ENCODE measurements around the gene CDON. TPM values are rescaled to one million over a fixed set of nuclear protein-coding genes. Genes with fewer than 3 reads are reported as not detected.

CDON gene
- total and polyA plus RNA-seq, 2 donors (not counting 1 experiment from before 2014, with no cell fraction given), result 0.01 TPM; not detected in 1

DNA sequence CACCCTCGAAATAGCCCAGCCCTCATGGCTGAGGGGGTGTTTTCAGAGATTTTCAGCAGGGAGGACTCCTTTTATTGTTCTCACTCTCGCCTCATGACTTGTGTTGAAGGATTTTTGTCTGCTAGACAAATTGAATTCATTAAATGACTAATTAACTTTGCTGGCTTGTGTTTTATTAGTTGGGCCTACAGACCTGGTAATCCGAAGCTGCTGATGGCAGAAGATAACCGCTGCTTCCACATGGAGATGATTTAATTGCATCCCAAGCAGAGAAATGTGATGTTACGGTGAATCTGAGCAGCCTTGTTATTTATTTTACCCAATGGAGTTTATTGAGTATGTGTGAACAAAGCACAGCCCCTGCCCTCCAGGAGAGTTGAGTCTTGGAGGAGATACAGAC, 40.5 kb upstream of the CDON start:
- no peaks in the 10 kb centered on the region for H3K36me3 ChIP-seq (replicated peaks in 1 of 2; ENCODE audit: control extremely low read depth in 1 of 2, control insufficient read depth in 1 of 2, extremely low read depth in 1 of 2, insufficient read depth in 2 of 2, low read length in 1 of 2)
- ChIA-PET CTCF (no interaction called here), POLR2A (no interaction called here)
- H3K9me3 Mint-ChIP-seq (ENCODE audit: insufficient read depth), result no peaks in the 10 kb centered on the region
- no peaks in the 10 kb centered on the region for H3K4me1 ChIP-seq (ENCODE audit: control insufficient read depth in 2 of 2, insufficient read depth in 2 of 2, low read length in 2 of 2)
- H3K4me3 ChIP-seq (ENCODE audit: control extremely low read depth in 1 of 5, extremely low read depth in 1 of 5, insufficient read depth in 1 of 5, low read depth in 2 of 5, low read length in 4 of 5), result no peak overlapping the region
- TF ChIP-seq, protein P1, sequence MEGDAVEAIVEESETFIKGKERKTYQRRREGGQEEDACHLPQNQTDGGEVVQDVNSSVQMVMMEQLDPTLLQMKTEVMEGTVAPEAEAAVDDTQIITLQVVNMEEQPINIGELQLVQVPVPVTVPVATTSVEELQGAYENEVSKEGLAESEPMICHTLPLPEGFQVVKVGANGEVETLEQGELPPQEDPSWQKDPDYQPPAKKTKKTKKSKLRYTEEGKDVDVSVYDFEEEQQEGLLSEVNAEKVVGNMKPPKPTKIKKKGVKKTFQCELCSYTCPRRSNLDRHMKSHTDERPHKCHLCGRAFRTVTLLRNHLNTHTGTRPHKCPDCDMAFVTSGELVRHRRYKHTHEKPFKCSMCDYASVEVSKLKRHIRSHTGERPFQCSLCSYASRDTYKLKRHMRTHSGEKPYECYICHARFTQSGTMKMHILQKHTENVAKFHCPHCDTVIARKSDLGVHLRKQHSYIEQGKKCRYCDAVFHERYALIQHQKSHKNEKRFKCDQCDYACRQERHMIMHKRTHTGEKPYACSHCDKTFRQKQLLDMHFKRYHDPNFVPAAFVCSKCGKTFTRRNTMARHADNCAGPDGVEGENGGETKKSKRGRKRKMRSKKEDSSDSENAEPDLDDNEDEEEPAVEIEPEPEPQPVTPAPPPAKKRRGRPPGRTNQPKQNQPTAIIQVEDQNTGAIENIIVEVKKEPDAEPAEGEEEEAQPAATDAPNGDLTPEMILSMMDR (IDR thresholded peaks at IDR 0.05), result no peak
- TF ChIP-seq EZH2 (IDR thresholded peaks at IDR 0.05; ENCODE audit: borderline replicate concordance, insufficient read depth, low read depth, low read length, poor library complexity, severe bottlenecking), result no peak
- 87% methylated on average over 3 of the region's 5 CpGs for WGBS (ENCODE audit: insufficient coverage)
- peaks cover 0 to 6% (median 0%) of the 10 kb centered on the region in 3 donors for H3K9me3 ChIP-seq (ENCODE audit: control extremely low read depth in 1 of 3, control insufficient read depth in 2 of 3, insufficient read depth in 1 of 3, low read length in 2 of 3)
- no peak overlapping the region for H3K4me2 ChIP-seq (replicated peaks; ENCODE audit: low read depth, low read length, poor library complexity, severe bottlenecking)
- ATAC-seq (ENCODE audit: low read depth), result no peak
- H3K4me1 Mint-ChIP-seq, result no peaks in the 10 kb centered on the region
- H3K27me3 Mint-ChIP-seq, result peaks cover 6% of the 10 kb centered on the region
- intact Hi-C loops (cut with micrococcal nuclease), result no loop called here
- H4K20me1 ChIP-seq (ENCODE audit: control insufficient read depth, insufficient read depth, low read length, poor library complexity, severe bottlenecking), result no peaks in the 10 kb centered on the region
- H3K27ac Mint-ChIP-seq, result no peak overlapping the region
- H3K27ac ChIP-seq (ENCODE audit: low read length in 2 of 2), result no peak overlapping the region
- H3K4me3 Mint-ChIP-seq, result no peak overlapping the region
- no peaks in the 10 kb centered on the region for H3K27me3 ChIP-seq (replicated peaks in 1 of 4; ENCODE audit: control extremely low read depth in 1 of 4, control insufficient read depth in 3 of 4, insufficient read depth in 4 of 4, low read length in 3 of 4)
- no peaks in the 10 kb centered on the region for H3K79me2 ChIP-seq (ENCODE audit: control insufficient read depth, insufficient read depth, low read length)
- no peak overlapping the region for H2AFZ ChIP-seq (ENCODE audit: insufficient read depth, low read depth, low read length, poor library complexity, severe bottlenecking)
- no peak for DNase-seq
- no peak overlapping the region for H3K9ac ChIP-seq (ENCODE audit: low read length)

DNA sequence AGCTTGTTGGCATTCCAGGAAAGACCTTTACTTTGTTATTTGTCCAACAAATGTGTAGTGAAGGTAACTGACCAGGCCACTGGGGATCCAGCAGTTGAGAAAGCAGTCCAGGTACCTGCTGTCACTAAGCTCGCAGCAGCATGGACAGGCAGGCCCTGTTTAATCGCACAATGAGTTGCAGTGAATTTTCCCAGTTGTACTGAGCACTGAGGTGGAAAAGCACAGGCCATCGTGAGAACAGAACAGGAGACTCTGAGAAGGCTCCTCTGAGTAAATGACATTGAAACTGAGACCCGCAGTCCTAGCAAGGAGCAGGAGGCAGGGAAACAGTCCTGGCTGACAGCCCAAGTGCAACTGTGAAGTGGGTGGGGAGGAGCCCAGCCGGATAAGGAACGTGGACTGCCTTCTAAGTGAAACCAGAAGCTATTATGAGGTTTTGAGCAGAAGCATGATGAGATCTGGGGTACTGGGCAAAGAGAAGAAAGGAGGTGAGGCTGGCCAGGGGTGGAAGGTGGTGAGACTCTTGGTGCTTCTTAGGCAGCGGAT, 39.8 kb upstream of the CDON start:
- Histone ChIP-seq H4K20me1 (ENCODE audit: control insufficient read depth, insufficient read depth, low read length, poor library complexity, severe bottlenecking) (no peaks in the 10 kb centered on the region), H3K27ac (ENCODE audit: low read length in 2 of 2) (no peak overlapping the region), H3K79me2 (ENCODE audit: control insufficient read depth, insufficient read depth, low read length) (no peaks in the 10 kb centered on the region), H3K36me3 (replicated peaks in 1 of 2; ENCODE audit: control extremely low read depth in 1 of 2, control insufficient read depth in 1 of 2, extremely low read depth in 1 of 2, insufficient read depth in 2 of 2, low read length in 1 of 2) (no peaks in the 10 kb centered on the region), H3K27me3 (replicated peaks in 1 of 4; ENCODE audit: control extremely low read depth in 1 of 4, control insufficient read depth in 3 of 4, insufficient read depth in 4 of 4, low read length in 3 of 4) (no peaks in the 10 kb centered on the region), H3K4me2 (replicated peaks; ENCODE audit: low read depth, low read length, poor library complexity, severe bottlenecking) (no peak overlapping the region), H3K4me1 (ENCODE audit: control insufficient read depth in 2 of 2, insufficient read depth in 2 of 2, low read length in 2 of 2) (no peaks in the 10 kb centered on the region), H3K9ac (ENCODE audit: low read length) (no peak overlapping the region), H2AFZ (ENCODE audit: insufficient read depth, low read depth, low read length, poor library complexity, severe bottlenecking) (no peak overlapping the region), H3K4me3 (ENCODE audit: control extremely low read depth in 1 of 5, extremely low read depth in 1 of 5, insufficient read depth in 1 of 5, low read depth in 2 of 5, low read length in 4 of 5) (no peak overlapping the region), H3K9me3 (ENCODE audit: control extremely low read depth in 1 of 3, control insufficient read depth in 2 of 3, insufficient read depth in 1 of 3, low read length in 2 of 3) (peaks cover 0 to 6% (median 0%) of the 10 kb centered on the region in 3 donors)
- H3K27ac Mint-ChIP-seq, result no peak overlapping the region
- ChIA-PET POLR2A (no interaction called here), CTCF (no interaction called here)
- WGBS (ENCODE audit: insufficient coverage), result 59% methylated on average over 7 of the region's 7 CpGs
- H3K4me1 Mint-ChIP-seq, result no peaks in the 10 kb centered on the region
- TF ChIP-seq EZH2 (IDR thresholded peaks at IDR 0.05; ENCODE audit: borderline replicate concordance, insufficient read depth, low read depth, low read length, poor library complexity, severe bottlenecking), result no peak
- TF ChIP-seq, protein P1 (IDR thresholded peaks at IDR 0.05), result no peak
- ATAC-seq (ENCODE audit: low read depth) (no peak), DNase-seq (no peak)
- no peaks in the 10 kb centered on the region for H3K9me3 Mint-ChIP-seq (ENCODE audit: insufficient read depth)
- no peak overlapping the region for H3K4me3 Mint-ChIP-seq
- H3K27me3 Mint-ChIP-seq, result peaks cover 10% of the 10 kb centered on the region
- intact Hi-C loops (cut with micrococcal nuclease), result no loop called here
